ENCODE results near the gene IGHMBP2. TPM values are rescaled to one million over a fixed set of nuclear protein-coding genes. Genes with fewer than 3 reads are reported as not detected.

IGHMBP2 gene
- total RNA-seq, 1 donor from 2014 or later, result 20.3 TPM

DNA sequence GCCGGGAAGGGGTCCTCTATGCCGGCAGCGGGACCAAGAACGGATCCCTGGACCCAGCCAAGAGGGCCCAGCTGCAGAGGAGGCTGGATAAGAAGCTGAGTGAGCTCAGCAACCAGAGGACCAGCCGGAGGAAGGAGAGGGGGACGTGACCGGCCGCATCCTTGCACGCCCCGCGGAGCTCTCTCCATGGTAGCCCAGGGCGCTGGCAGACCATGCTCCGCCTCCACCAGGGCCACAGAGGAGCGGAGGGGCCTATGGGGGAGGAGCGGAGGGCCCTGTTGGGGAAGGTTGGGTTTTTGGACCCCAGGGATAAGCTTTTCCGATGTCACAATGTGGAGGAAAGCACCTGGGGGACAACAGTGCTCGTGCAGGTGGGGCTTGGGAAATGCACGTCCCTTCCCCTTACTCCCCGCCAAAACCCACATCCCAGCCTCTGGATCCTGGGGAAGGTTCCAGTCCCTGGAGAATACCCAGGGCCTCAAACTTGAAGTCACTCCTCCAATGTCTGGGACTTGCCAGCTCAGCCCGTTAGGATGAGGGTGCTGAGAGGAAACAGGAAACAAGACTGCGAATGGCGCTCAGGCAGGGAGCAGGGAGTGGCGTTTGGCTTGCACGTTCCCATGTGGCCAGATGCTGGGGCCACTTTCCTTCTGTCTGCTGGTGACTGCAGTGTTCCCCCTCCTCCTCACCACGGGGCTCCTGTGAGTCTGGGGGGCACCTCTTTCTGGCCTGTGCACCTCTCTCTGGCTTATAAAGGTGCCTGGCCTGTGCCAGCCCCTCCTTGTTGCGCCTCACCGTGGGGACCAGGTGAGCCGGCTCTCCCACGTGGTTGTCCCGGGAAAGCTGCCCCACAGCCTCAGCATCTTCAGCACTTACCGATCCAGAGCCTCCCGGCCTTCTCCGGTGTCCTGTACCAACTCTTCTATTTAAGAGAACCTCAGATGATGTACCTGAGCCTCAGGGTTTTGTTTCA is 36.2 kb downstream of the IGHMBP2 start:
- H3K4me1 ChIP-seq, result no peaks in the 10 kb centered on the region
- H3K36me3 ChIP-seq, result peaks cover 45% of the 10 kb centered on the region
- TF ChIP-seq, protein P1, sequence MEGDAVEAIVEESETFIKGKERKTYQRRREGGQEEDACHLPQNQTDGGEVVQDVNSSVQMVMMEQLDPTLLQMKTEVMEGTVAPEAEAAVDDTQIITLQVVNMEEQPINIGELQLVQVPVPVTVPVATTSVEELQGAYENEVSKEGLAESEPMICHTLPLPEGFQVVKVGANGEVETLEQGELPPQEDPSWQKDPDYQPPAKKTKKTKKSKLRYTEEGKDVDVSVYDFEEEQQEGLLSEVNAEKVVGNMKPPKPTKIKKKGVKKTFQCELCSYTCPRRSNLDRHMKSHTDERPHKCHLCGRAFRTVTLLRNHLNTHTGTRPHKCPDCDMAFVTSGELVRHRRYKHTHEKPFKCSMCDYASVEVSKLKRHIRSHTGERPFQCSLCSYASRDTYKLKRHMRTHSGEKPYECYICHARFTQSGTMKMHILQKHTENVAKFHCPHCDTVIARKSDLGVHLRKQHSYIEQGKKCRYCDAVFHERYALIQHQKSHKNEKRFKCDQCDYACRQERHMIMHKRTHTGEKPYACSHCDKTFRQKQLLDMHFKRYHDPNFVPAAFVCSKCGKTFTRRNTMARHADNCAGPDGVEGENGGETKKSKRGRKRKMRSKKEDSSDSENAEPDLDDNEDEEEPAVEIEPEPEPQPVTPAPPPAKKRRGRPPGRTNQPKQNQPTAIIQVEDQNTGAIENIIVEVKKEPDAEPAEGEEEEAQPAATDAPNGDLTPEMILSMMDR (IDR thresholded peaks at IDR 0.05), result no peak

DNA sequence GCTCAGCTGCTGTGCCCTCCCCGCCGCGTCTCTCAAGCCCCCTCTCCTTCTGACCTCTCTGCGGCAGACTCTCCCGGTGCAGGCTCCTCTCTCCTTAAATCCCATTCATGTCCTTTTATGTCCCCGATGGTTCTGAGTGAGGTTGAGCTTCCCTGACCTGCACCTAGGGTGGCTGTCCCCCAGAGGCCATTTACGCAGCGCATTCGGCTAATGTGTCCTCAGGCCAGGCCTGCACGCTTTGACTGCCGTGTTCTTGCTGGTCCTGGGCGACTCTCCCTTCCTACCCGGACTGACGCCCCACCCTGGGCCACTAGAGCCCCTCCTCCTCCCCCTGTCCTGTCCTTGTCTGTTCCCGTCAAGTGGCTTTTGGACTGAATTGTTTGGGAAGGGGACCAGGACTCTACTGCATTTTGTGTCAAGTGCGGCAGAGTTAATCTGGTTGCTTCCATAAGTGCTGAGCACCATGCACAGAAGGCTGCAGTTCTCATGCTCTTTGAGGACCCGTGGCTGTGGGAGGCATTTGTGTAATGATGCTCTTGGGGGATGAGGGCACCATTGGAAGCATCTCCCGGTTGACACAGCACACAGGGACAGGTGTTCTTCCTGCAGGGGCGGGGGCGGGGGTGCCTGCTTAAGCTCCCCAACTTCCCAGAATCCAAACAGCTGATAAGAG is 37.1 kb downstream of the IGHMBP2 start:
- TF ChIP-seq, protein P1 (IDR thresholded peaks at IDR 0.05), result no peak
- DNase-seq, result no peak
- Histone ChIP-seq H3K27me3 (no peaks in the 10 kb centered on the region), H3K27ac (no peak overlapping the region), H3K4me1 (no peaks in the 10 kb centered on the region), H3K9me3 (no peaks in the 10 kb centered on the region), H3K4me3 (no peak overlapping the region), H3K36me3 (peaks cover 37% of the 10 kb centered on the region)
- no peak for ATAC-seq
- intact Hi-C loops (cut with DNase I), result no loop called here

More for the DNA sequence above, 36.2 kb downstream of the IGHMBP2 start:
- Histone ChIP-seq H3K9me3 (no peaks in the 10 kb centered on the region), H3K27ac (no peak overlapping the region), H3K4me3 (no peak overlapping the region), H3K27me3 (no peaks in the 10 kb centered on the region)
- no peak for DNase-seq
- intact Hi-C loops (cut with DNase I), result no loop called here
- ATAC-seq, result no peak

DNA sequence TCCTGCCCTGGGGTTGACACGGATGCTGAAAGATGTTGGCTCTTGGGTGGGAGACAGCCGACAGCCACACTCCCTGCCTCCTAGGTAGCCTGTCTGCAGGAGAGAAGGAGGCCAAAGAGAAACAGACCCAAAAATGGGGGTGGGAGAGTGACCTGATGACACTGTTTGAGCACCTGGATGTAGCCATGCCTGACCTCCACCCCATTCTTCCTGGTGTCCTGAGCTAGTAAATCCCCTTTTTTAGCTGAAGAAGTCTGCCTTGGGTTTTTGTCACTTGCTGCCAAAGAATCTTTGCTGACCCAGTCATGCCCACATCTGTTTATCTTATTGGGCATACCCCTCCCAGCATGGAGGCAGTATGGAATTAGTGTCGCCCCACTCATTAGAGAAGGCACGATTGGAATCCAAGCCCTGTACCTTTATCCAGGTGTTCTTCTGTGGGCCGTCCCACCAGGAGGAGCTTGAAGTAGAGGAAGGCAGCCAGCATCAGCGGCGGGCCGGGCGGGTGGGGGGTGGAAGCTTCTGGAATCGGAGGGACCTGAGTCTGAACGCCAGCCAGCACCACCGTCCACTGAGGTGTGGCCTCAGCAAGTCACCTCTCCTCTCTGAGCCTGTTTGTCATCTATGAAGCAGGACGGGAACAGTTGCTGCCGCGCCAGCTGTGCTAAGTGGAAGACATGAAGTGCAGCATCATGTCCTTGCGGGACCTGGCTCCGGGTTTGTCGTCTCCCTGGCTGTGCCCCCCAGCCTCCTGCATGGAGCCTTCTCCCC is 37.8 kb downstream of the IGHMBP2 start:
- no peak for DNase-seq
- no peak overlapping the region for H3K4me3 ChIP-seq
- H3K36me3 ChIP-seq, result peaks cover 30% of the 10 kb centered on the region
- no peaks in the 10 kb centered on the region for H3K4me1 ChIP-seq
- no peaks in the 10 kb centered on the region for H3K9me3 ChIP-seq
- no peaks in the 10 kb centered on the region for H3K27me3 ChIP-seq
- ATAC-seq, result no peak
- H3K27ac ChIP-seq, result no peak overlapping the region
- intact Hi-C loops (cut with DNase I), result no loop called here
- TF ChIP-seq, protein P1 (IDR thresholded peaks at IDR 0.05), result no peak

DNA sequence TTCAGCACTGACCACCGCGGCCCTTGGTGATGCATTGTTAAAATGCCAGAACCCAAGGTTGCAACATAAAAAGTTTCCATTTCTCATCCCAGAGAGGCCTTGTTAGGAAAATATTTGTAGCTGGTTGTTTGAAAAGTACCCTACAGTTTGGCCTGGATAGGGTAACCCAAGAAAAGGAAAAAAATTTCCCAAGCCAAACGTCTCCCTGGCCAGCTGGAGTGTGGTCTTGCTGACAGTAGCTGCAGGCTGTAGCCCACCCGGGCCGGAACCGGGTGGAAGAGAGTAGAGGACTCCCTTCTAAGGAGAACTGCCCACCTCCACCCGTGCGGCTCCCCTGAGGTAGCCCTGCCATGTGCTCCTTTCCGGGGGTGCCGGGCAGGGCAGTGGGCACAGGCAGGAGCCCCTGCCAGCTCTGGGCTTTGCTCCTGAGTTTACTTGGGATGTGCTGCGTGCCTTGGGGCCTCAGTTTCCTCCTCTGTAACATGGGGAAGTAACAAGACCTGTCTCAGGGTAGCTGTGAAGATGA is 38.5 kb downstream of the IGHMBP2 start:
- Histone ChIP-seq H3K4me3 (no peak overlapping the region), H3K9me3 (no peaks in the 10 kb centered on the region), H3K36me3 (peaks cover 23% of the 10 kb centered on the region), H3K27ac (no peak overlapping the region), H3K4me1 (no peaks in the 10 kb centered on the region), H3K27me3 (no peaks in the 10 kb centered on the region)
- ATAC-seq (no peak), DNase-seq (no peak)
- TF ChIP-seq, protein P1 (IDR thresholded peaks at IDR 0.05), result no peak
- intact Hi-C loops (cut with DNase I), result no loop called here

DNA sequence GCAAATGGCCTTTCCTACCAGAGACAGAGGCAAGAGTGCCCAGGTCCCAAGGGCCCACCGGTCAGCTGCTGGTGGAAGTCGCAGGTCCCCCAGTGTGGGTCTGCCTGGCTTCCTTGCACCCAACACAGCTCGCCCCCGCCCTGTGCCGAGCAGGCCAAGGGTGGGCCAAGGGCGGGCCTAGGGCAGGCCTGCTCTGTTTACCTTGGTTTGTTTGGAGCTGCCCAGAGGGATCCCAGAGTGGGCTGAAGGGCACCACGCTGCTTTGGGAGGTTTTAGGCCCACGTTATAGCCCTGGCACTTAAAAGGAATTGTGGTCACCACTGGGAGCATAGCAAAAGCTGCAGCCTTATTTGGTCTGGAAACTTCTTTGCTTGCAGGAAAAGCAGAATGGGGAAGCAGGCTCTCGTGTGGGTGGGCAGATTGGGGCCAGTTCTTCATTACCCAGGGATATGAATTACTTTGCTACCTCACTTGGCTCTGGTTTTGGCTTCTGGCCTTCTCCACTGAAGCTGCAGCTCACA is 39.1 kb downstream of the IGHMBP2 start:
- Histone ChIP-seq H3K4me3 (no peak overlapping the region), H3K4me1 (no peaks in the 10 kb centered on the region), H3K9me3 (no peaks in the 10 kb centered on the region), H3K27ac (no peak overlapping the region), H3K36me3 (peaks cover 17% of the 10 kb centered on the region), H3K27me3 (no peaks in the 10 kb centered on the region)
- TF ChIP-seq, protein P1 (IDR thresholded peaks at IDR 0.05), result no peak
- no peak for DNase-seq
- intact Hi-C loops (cut with DNase I), result no loop called here
- peak; percentile 70 for ATAC-seq
